Measurements from ENCODE around the gene SYNE1. TPM values are rescaled to one million over a fixed set of nuclear protein-coding genes. Genes with fewer than 3 reads are reported as not detected.

The SYNE1 gene
- total and polyA plus RNA-seq, 9 donors: 70.4 to 279 (median 154) TPM

DNA sequence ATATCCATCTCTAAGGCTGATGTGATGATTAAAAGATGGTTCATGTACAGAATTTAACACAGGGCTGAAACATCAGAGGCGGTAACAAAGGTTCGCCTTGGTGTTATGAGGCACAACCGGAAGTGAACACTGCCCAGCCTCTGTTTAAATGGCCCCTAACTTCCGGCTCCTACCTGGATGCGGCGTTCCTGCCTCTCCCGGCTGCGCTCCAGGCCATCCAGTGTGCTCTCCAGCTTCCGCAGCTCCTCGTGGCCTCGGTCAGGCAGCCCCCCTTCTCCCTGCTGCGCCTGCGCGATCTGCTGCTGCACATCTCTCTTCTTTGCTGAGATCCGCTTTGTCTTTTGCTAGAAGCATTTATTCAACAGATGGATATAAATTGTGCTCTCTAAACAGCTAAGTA lies 195.3 kb downstream of the SYNE1 start:
- Histone ChIP-seq H3K4me3 (no peak overlapping the region), H3K4me1 (ENCODE audit: insufficient read depth) (no peaks in the 10 kb centered on the region), H3K27me3 (no peaks in the 10 kb centered on the region), H3K27ac (no peak overlapping the region), H3K9me3 (no peaks in the 10 kb centered on the region), H3K36me3 (no peaks in the 10 kb centered on the region)
- intact Hi-C loops (cut with DNase I): no loop called here
- TF ChIP-seq EP300 (IDR thresholded peaks at IDR 0.05): no peak
- TF ChIP-seq, protein P1, sequence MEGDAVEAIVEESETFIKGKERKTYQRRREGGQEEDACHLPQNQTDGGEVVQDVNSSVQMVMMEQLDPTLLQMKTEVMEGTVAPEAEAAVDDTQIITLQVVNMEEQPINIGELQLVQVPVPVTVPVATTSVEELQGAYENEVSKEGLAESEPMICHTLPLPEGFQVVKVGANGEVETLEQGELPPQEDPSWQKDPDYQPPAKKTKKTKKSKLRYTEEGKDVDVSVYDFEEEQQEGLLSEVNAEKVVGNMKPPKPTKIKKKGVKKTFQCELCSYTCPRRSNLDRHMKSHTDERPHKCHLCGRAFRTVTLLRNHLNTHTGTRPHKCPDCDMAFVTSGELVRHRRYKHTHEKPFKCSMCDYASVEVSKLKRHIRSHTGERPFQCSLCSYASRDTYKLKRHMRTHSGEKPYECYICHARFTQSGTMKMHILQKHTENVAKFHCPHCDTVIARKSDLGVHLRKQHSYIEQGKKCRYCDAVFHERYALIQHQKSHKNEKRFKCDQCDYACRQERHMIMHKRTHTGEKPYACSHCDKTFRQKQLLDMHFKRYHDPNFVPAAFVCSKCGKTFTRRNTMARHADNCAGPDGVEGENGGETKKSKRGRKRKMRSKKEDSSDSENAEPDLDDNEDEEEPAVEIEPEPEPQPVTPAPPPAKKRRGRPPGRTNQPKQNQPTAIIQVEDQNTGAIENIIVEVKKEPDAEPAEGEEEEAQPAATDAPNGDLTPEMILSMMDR (IDR thresholded peaks at IDR 0.05): no peak
- TF ChIP-seq POLR2A (IDR thresholded peaks at IDR 0.05): no peak
- DNase-seq: no peak
- WGBS, 3 donors: 88 to 93% (median 91%) methylated on average over 15 of the region's 15 CpGs

DNA sequence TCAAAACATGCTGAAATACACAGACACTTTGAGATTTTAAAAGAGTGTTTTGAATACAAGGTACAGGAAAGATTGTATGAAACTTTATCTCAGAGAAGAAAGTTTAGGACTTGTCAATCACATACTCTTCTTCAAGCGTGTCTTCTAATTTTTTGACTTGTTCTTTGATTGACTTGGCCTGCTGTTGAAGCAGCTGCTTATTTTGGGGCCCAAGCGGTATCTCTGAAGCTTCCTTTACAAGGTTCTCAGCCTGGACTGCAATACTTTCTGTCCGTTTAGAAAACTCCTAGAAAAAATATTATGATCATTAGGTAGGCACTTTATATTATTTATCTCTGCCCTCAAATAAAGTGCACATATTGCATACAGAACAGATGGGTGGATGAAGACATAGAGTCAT lies 201.3 kb downstream of the SYNE1 start:
- DNase-seq: no peak

DNA sequence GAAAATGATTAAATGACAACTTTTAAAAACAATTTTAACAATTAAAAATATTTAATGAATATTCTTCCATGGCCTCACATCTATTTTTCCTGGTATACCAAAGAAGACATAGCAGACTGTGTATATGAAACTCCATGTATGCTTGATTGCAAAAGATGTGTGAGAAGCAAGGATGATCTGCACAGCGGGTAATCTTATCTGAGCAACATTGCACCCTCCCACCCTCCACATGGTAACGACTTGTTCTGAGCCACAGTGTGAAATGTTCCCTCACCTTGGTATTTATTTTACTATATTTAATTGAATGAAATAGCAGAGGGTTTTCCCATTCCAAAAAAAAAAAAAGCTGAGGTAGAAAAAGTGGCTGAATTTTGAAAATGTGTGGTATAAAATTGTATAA lies 204.4 kb downstream of the SYNE1 start:
- Histone ChIP-seq H3K4me3 (no peak overlapping the region), H3K4me1 (ENCODE audit: insufficient read depth) (no peaks in the 10 kb centered on the region), H3K27ac (no peak overlapping the region), H3K27me3 (no peaks in the 10 kb centered on the region), H3K9me3 (no peaks in the 10 kb centered on the region), H3K36me3 (no peaks in the 10 kb centered on the region)
- 48 to 74% (median 61%) methylated on average over 2 of the region's 2 CpGs for WGBS, 3 donors
- no peak for DNase-seq
- TF ChIP-seq, protein P1 (IDR thresholded peaks at IDR 0.05): no peak
- TF ChIP-seq EP300 (IDR thresholded peaks at IDR 0.05): no peak
- no peak for TF ChIP-seq POLR2A (IDR thresholded peaks at IDR 0.05)
- intact Hi-C loops (cut with DNase I): no loop called here

More for the DNA sequence above, 201.3 kb downstream of the SYNE1 start:
- 87 to 93% (median 90%) methylated on average over 3 of the region's 3 CpGs for WGBS, 3 donors
- Histone ChIP-seq H3K9me3 (no peaks in the 10 kb centered on the region), H3K4me3 (no peak overlapping the region), H3K27ac (no peak overlapping the region), H3K36me3 (no peaks in the 10 kb centered on the region), H3K4me1 (ENCODE audit: insufficient read depth) (no peaks in the 10 kb centered on the region), H3K27me3 (no peaks in the 10 kb centered on the region)
- intact Hi-C loops (cut with DNase I): no loop called here
- TF ChIP-seq, protein P1 (IDR thresholded peaks at IDR 0.05): no peak
- TF ChIP-seq POLR2A (IDR thresholded peaks at IDR 0.05) (no peak), EP300 (IDR thresholded peaks at IDR 0.05) (no peak)

DNA sequence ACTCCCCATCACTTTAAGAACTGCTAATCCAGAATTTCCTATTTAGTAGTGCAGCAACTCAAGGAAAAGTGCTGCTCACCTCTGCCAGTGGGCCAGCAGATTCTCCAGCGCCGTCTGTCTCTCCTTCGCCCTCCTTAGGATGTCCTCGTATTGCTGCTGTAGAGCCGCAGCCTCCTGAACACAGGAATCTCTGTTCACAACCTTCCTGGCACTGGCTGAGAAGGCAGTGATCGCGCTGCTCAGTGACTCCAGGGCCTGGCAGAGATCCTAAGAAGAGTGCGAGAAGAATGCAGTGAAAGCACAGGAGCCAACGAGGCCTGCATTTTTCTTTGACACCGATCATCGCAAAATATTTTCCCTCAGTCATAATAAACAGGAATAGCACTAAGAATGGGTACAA lies 209.0 kb downstream of the SYNE1 start:
- Histone ChIP-seq H3K4me3 (no peak overlapping the region), H3K27me3 (no peaks in the 10 kb centered on the region), H3K27ac (no peak overlapping the region), H3K36me3 (no peaks in the 10 kb centered on the region), H3K4me1 (ENCODE audit: insufficient read depth) (no peaks in the 10 kb centered on the region), H3K9me3 (no peaks in the 10 kb centered on the region)
- 48 to 63% (median 52%) methylated on average over 11 of the region's 11 CpGs for WGBS, 3 donors
- TF ChIP-seq EP300 (IDR thresholded peaks at IDR 0.05) (no peak), POLR2A (IDR thresholded peaks at IDR 0.05) (no peak)
- TF ChIP-seq, protein P1 (IDR thresholded peaks at IDR 0.05): no peak
- intact Hi-C loops (cut with DNase I): no loop called here
- DNase-seq: no peak

Data from ovary (tissue), 9 donors.